MM.1S (cell line): ENCODE measurements around the gene HSD17B11.

Experiments
- DNase-seq: peaks from one replicate; pipeline ENCODE4 v3.0.0-alpha.2; 2015
- H2AFZ ChIP-seq: fragments of 300-600 bp; sonication (generic); 2 replicates; pipeline ENCODE4 v1.6.0; 2016; ENCODE audit warnings: antibody characterized with exemption, low read length
- H3F3A ChIP-seq: fragments of 300-600 bp; sonication (generic); 2 replicates; pipeline ENCODE4 v1.6.1; 2016; ENCODE audit warnings: mild to moderate bottlenecking, antibody characterized with exemption, low read length, moderate library complexity, mixed read lengths; ENCODE audit not compliant: insufficient read depth
- H3K27ac ChIP-seq: fragments of 300-600 bp; sonication (generic); 2 replicates; pipeline ENCODE4 v1.5.1; 2016; ENCODE audit warnings: mild to moderate bottlenecking, low read length
- H3K27me3 ChIP-seq: fragments of 300-600 bp; sonication (generic); replicated peaks from 2 replicates; pipeline ENCODE4 v1.6.0; 2016; ENCODE audit warnings: low read length; ENCODE audit not compliant: insufficient read depth
- H3K36me3 ChIP-seq: fragments of 300-600 bp; sonication (generic); replicated peaks from 2 replicates; pipeline ENCODE4 v1.6.1; 2016; ENCODE audit warnings: mild to moderate bottlenecking, low read length, mixed read lengths; ENCODE audit not compliant: insufficient read depth
- H3K4me1 ChIP-seq: fragments of 300-600 bp; sonication (generic); 2 replicates; pipeline ENCODE4 v1.6.1; 2016; ENCODE audit warnings: low read length, mixed read lengths
- H3K4me2 ChIP-seq: fragments of 300-600 bp; sonication (generic); 2 replicates; pipeline ENCODE4 v1.6.0; 2016; ENCODE audit warnings: low read depth, low read length
- H3K4me3 ChIP-seq: fragments of 300-600 bp; sonication (generic); 2 replicates; pipeline ENCODE4 v1.5.1; 2016; ENCODE audit warnings: low read length, mixed read lengths
- H3K79me2 ChIP-seq: fragments of 300-600 bp; sonication (generic); 2 replicates; pipeline ENCODE4 v1.6.1; 2016; ENCODE audit warnings: mixed run types, low read length, mixed read lengths
- H3K9ac ChIP-seq: fragments of 300-600 bp; sonication (generic); 2 replicates; pipeline ENCODE4 v1.6.1; 2016; ENCODE audit warnings: low read length, mixed read lengths
- H3K9me2 ChIP-seq: fragments of 300-600 bp; sonication (generic); replicated peaks from 2 replicates; pipeline ENCODE4 v1.6.1; 2016; ENCODE audit warnings: mild to moderate bottlenecking, low read length, mixed read lengths; ENCODE audit not compliant: insufficient read depth
- H3K9me3 ChIP-seq: fragments of 300-600 bp; sonication (generic); replicated peaks from 2 replicates; pipeline ENCODE4 v1.6.1; 2016; ENCODE audit warnings: mild to moderate bottlenecking, low read length, mixed read lengths; ENCODE audit not compliant: insufficient read depth
- H4K20me1 ChIP-seq: fragments of 300-600 bp; sonication (generic); 2 replicates; pipeline ENCODE4 v1.6.1; 2016; ENCODE audit warnings: mild to moderate bottlenecking, low read length, moderate library complexity, mixed read lengths; ENCODE audit not compliant: insufficient read depth
- EZH2 ChIP-seq: fragments of 300-600 bp; sonication (generic); optimal IDR thresholded peaks from 2 replicates; pipeline ENCODE3; 2017; ENCODE audit warnings: low read depth, mild to moderate bottlenecking, antibody characterized with exemption, low read length, mixed read lengths
- EZH2phosphoT487 ChIP-seq: fragments of 300-600 bp; sonication (generic); IDR thresholded peaks from 2 replicates; pipeline ENCODE4 v1.6.1; 2018; ENCODE audit warnings: antibody characterized with exemption, low read length
- TF ChIP-seq, protein P1 (sequence below): fragments of 300-600 bp; sonication (generic); IDR thresholded peaks from 2 replicates; pipeline ENCODE4 v1.5.1; 2016; ENCODE audit warnings: antibody characterized with exemption, low read length, mixed read lengths

Gene HSD17B11

DNA sequence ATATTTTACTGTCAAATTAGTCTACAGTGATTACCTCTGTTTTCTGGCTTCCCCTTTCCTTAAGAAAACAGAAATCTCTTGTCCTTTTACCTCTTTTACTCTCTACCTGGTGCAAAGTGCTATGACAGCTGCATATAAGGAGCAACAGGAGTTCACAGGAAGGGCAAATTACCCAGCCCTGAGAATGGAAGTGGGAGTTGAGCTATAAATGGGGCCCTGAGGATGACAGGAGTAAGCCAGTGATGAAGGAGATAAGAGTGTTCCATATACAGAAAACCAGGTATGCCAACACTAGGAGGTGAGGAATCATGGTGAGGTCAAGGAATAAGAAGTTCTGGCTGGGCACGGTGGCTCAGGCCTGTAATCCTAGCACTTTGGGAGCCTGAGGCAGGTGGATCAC lies 63.9 kb downstream of the HSD17B11 start:
- Histone ChIP-seq H3K36me3 (no peaks in the 10 kb centered on the region), H3F3A (no peaks in the 10 kb centered on the region), H3K4me2 (no peak overlapping the region), H3K4me1 (no peaks in the 10 kb centered on the region), H3K4me3 (no peak overlapping the region), H2AFZ (no peak overlapping the region), H3K9me3 (no peaks in the 10 kb centered on the region), H3K79me2 (no peaks in the 10 kb centered on the region), H4K20me1 (no peaks in the 10 kb centered on the region), H3K27ac (no peak overlapping the region), H3K27me3 (no peaks in the 10 kb centered on the region), H3K9ac (no peak overlapping the region), H3K9me2 (no peaks in the 10 kb centered on the region)
- TF ChIP-seq EZH2phosphoT487, result no peak
- no peak for TF ChIP-seq EZH2
- TF ChIP-seq, protein P1, sequence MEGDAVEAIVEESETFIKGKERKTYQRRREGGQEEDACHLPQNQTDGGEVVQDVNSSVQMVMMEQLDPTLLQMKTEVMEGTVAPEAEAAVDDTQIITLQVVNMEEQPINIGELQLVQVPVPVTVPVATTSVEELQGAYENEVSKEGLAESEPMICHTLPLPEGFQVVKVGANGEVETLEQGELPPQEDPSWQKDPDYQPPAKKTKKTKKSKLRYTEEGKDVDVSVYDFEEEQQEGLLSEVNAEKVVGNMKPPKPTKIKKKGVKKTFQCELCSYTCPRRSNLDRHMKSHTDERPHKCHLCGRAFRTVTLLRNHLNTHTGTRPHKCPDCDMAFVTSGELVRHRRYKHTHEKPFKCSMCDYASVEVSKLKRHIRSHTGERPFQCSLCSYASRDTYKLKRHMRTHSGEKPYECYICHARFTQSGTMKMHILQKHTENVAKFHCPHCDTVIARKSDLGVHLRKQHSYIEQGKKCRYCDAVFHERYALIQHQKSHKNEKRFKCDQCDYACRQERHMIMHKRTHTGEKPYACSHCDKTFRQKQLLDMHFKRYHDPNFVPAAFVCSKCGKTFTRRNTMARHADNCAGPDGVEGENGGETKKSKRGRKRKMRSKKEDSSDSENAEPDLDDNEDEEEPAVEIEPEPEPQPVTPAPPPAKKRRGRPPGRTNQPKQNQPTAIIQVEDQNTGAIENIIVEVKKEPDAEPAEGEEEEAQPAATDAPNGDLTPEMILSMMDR, result no peak
- DNase-seq, result no peak

GRCh38 chr4:87326460-87326859 lies 64.5 kb downstream of the HSD17B11 start:
- no peak overlapping the region for H2AFZ ChIP-seq
- H3K9me3 ChIP-seq, result no peaks in the 10 kb centered on the region
- H3K9me2 ChIP-seq, result no peaks in the 10 kb centered on the region
- no peak overlapping the region for H3K27ac ChIP-seq
- H3K9ac ChIP-seq, result no peak overlapping the region
- no peaks in the 10 kb centered on the region for H3K36me3 ChIP-seq
- TF ChIP-seq EZH2phosphoT487 (no peak), EZH2 (no peak)
- TF ChIP-seq, protein P1, result no peak
- no peaks in the 10 kb centered on the region for H3F3A ChIP-seq
- H3K79me2 ChIP-seq, result no peaks in the 10 kb centered on the region
- H3K4me1 ChIP-seq, result no peaks in the 10 kb centered on the region
- no peak for DNase-seq
- H3K4me3 ChIP-seq, result no peak overlapping the region
- H3K4me2 ChIP-seq, result no peak overlapping the region
- no peaks in the 10 kb centered on the region for H3K27me3 ChIP-seq
- H4K20me1 ChIP-seq, result no peaks in the 10 kb centered on the region

DNA sequence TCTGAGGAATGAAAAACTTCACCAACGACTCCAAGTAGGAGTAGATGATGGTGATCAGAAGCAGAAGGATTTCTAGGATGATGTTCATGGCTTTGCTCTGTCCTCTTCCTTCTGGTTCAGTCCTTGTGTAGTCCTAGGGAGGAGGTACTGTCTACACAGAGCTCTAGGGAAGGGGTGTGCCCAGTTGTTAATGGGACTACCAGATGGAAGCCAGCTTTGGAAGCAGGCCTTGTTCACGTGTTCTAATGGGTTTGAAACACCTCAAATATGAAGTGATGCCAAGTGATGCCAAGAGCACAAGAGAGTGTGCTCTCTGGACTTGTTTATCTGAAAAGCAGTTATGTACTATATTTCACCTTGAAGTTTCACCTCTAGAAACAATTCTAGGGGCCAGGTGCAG lies 68.2 kb downstream of the HSD17B11 start, which contains the start of gene HSD17B13:
HSD17B13 (minus strand) TSS at position 129 of the 400 bp plus-strand sequence; CDS start at position 88, 41 bp downstream.
- Histone ChIP-seq H3F3A (no peaks in the 10 kb centered on the region), H4K20me1 (no peaks in the 10 kb centered on the region), H3K27me3 (no peaks in the 10 kb centered on the region), H3K9ac (no peak within 1 kb of the TSS), H2AFZ (no peak within 1 kb of the TSS), H3K27ac (no peak within 1 kb of the TSS), H3K9me3 (no peaks in the 10 kb centered on the region), H3K4me1 (no peaks in the 10 kb centered on the region), H3K36me3 (no peaks in the 10 kb centered on the region), H3K9me2 (no peaks in the 10 kb centered on the region), H3K4me2 (no peak within 1 kb of the TSS), H3K4me3 (no peak within 1 kb of the TSS), H3K79me2 (no peaks in the 10 kb centered on the region)
- TF ChIP-seq EZH2phosphoT487 (no peak), EZH2 (no peak)
- TF ChIP-seq, protein P1, result no peak
- DNase-seq, result no peak
